Measurements from ENCODE around the gene GMEB1.
A peak's percentile ranks its signal among the peaks of the same experiment; 100 is the strongest.

Gene GMEB1

GRCh38 chr1:28751315-28752060, 82.9 kb downstream of the GMEB1 start:
- DNase-seq, result peak; percentile 64

- DNase-seq, result peak; percentile 41
Measured at GRCh38 chr1:28755701-28756100, 87.1 kb downstream of the GMEB1 start.

GRCh38 chr1:28756846-28757245, 88.3 kb downstream of the GMEB1 start:
- no peak for DNase-seq

GRCh38 chr1:28758420-28758819, 89.8 kb downstream of the GMEB1 start:
- no peak for DNase-seq

GRCh38 chr1:28759257-28759656, 90.7 kb downstream of the GMEB1 start:
- DNase-seq, result no peak

- DNase-seq, result no peak
Measured at GRCh38 chr1:28761189-28761588, 92.6 kb downstream of the GMEB1 start.

- no peak for DNase-seq
Measured at GRCh38 chr1:28766532-28767183, 98.1 kb downstream of the GMEB1 start.

All from fibroblast of upper back skin (primary cell).